ENCODE measurements around the gene COX11.

DNA sequence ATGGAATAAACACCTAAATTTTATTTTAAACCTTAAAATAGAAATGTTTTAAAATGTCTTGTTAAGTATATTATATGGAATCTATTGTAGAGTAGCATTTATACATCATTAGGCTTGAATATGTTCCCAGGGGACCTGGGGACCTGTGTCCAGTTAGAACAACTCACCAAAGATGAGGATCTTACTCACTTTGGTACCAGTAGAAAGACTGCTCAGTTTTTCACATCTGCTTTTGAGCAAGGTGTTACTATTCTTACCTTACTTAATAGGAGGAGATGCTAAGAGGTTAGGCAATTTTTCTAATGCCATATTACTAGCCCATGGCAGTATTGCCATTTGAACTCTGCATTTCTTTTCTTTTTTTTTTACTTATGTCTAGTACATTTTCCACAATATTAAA, 14.8 kb upstream of the COX11 start:
- TF ChIP-seq, protein P1, sequence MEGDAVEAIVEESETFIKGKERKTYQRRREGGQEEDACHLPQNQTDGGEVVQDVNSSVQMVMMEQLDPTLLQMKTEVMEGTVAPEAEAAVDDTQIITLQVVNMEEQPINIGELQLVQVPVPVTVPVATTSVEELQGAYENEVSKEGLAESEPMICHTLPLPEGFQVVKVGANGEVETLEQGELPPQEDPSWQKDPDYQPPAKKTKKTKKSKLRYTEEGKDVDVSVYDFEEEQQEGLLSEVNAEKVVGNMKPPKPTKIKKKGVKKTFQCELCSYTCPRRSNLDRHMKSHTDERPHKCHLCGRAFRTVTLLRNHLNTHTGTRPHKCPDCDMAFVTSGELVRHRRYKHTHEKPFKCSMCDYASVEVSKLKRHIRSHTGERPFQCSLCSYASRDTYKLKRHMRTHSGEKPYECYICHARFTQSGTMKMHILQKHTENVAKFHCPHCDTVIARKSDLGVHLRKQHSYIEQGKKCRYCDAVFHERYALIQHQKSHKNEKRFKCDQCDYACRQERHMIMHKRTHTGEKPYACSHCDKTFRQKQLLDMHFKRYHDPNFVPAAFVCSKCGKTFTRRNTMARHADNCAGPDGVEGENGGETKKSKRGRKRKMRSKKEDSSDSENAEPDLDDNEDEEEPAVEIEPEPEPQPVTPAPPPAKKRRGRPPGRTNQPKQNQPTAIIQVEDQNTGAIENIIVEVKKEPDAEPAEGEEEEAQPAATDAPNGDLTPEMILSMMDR (optimal IDR thresholded peaks at IDR 0.05 in 1 of 3, IDR thresholded peaks at IDR 0.05 in 1 of 3, conservative IDR thresholded peaks at IDR 0.05 in 1 of 3; ENCODE audit: extremely low read depth in 1 of 3, insufficient read depth in 2 of 3, low read length in 3 of 3), result no peak
- TF ChIP-seq EZH2 (IDR thresholded peaks at IDR 0.05; ENCODE audit: low read length), result no peak

Measured in keratinocyte (primary cell).